Left ventricle myocardium inferior (tissue), 1 donor: ENCODE measurements around the gene ABCA4. TPM values are rescaled to one million over a fixed set of nuclear protein-coding genes. Genes with fewer than 3 reads are reported as not detected.

Experiments
- DNase-seq: peaks from one replicate; pipeline ENCODE4 v3.0.0-alpha.2; 2020
- H3K27ac ChIP-seq: fragments of 200-600 bp; replicated peaks from 2 replicates; pipeline ENCODE4 v1.8.0; 2021
- H3K27me3 ChIP-seq: fragments of 200-600 bp; 2 replicates; pipeline ENCODE4 v1.8.0; 2021; ENCODE audit warnings: low read depth
- H3K36me3 ChIP-seq: fragments of 200-600 bp; 2 replicates; pipeline ENCODE4 v1.8.0; 2021
- H3K4me1 ChIP-seq: fragments of 200-600 bp; 2 replicates; pipeline ENCODE4 v1.8.0; 2021
- H3K4me3 ChIP-seq: fragments of 200-600 bp; 2 replicates; pipeline ENCODE4 v1.8.0; 2021; ENCODE audit warnings: mild to moderate bottlenecking, moderate library complexity
- H3K9me3 ChIP-seq: fragments of 200-600 bp; replicated peaks from 2 replicates; pipeline ENCODE4 v1.8.0; 2021
- CTCF ChIP-seq: fragments of 200-600 bp; IDR thresholded peaks from 2 replicates; pipeline ENCODE4 v1.8.0; 2021; ENCODE audit warnings: antibody characterized with exemption, mild to moderate bottlenecking, borderline replicate concordance
- intact Hi-C: fragments of 100-400 bp; cut with micrococcal nuclease; formaldehyde crosslinking; loops from one replicate; pipeline ENCODE4 v1.11.0; 2022
- total RNA-seq: library from RNA; stranded (reverse); fragmentation: NEBNext Ultra II Directional; extraction: Animal tissue kit (Norgen Biotek cat#: 25700); gene quantifications from one replicate; pipeline ENCODE4 v1.2.1, GENCODE V29; 2021
- donor health status: DM: no; HTN: yes; CAD: no; lungs with severe emphysema.

The ABCA4 gene
- total RNA-seq, 1 donor from 2014 or later: 0.11 TPM

- Histone ChIP-seq H3K4me1 (peaks cover 7% of the 10 kb centered on the region), H3K27ac (peak overlapping the region; percentile 32), H3K9me3 (peaks cover 9% of the 10 kb centered on the region), H3K4me3 (no peak overlapping the region), H3K27me3 (no peaks in the 10 kb centered on the region), H3K36me3 (no peaks in the 10 kb centered on the region)
- TF ChIP-seq CTCF: no peak
- DNase-seq: no peak
- intact Hi-C loops: no loop called here
Measured at GRCh38 chr1:94130851-94131595, 10.1 kb upstream of the ABCA4 start.

GRCh38 chr1:94126651-94127050 lies 5.7 kb upstream of the ABCA4 start:
- Histone ChIP-seq H3K27me3 (no peaks in the 10 kb centered on the region), H3K9me3 (no peaks in the 10 kb centered on the region), H3K4me3 (no peak overlapping the region), H3K36me3 (no peaks in the 10 kb centered on the region), H3K27ac (peak overlapping the region; percentile 21), H3K4me1 (peaks cover 8% of the 10 kb centered on the region)
- TF ChIP-seq CTCF: no peak
- intact Hi-C loops: no loop called here
- no peak for DNase-seq

- DNase-seq: no peak
- intact Hi-C loops: no loop called here
- Histone ChIP-seq H3K4me3 (no peak overlapping the region), H3K4me1 (peaks cover 8% of the 10 kb centered on the region), H3K27me3 (no peaks in the 10 kb centered on the region), H3K9me3 (no peaks in the 10 kb centered on the region), H3K36me3 (no peaks in the 10 kb centered on the region), H3K27ac (no peak overlapping the region)
- no peak for TF ChIP-seq CTCF
Measured at GRCh38 chr1:94125551-94126514, 4.9 kb upstream of the ABCA4 start.

GRCh38 chr1:94124538-94124937 lies 3.6 kb upstream of the ABCA4 start:
- no peak overlapping the region for H3K4me3 ChIP-seq
- DNase-seq: no peak
- no peaks in the 10 kb centered on the region for H3K27me3 ChIP-seq
- H3K36me3 ChIP-seq: no peaks in the 10 kb centered on the region
- H3K27ac ChIP-seq: no peak overlapping the region
- TF ChIP-seq CTCF: no peak
- peaks cover 8% of the 10 kb centered on the region for H3K4me1 ChIP-seq
- H3K9me3 ChIP-seq: no peaks in the 10 kb centered on the region
- intact Hi-C loops: no loop called here

GRCh38 chr1:94122201-94122970 lies 1.4 kb upstream of the ABCA4 start:
- H3K4me1 ChIP-seq: peaks cover 20% of the 10 kb centered on the region
- H3K9me3 ChIP-seq: no peaks in the 10 kb centered on the region
- H3K4me3 ChIP-seq: no peak overlapping the region
- H3K27ac ChIP-seq: no peak overlapping the region
- no peak for TF ChIP-seq CTCF
- no peak for DNase-seq
- intact Hi-C loops: no loop called here
- no peaks in the 10 kb centered on the region for H3K36me3 ChIP-seq
- H3K27me3 ChIP-seq: no peaks in the 10 kb centered on the region
